NCI-H146 treated with DMSO at 0.1 percent for 48 hours (cell line): Measurements from ENCODE around the gene LPAR2.
"Not testable (repeated sequence)": the region's sequence is repeated elsewhere in the genome, so short reads cannot be mapped to it uniquely, and the experiment has no call there.

ENCODE experiments used
- DNase-seq: peaks from one replicate; lab custom pipeline; 2025; ENCODE audit not compliant: unreplicated experiment; lab: John Stamatoyannopoulos, UW

The LPAR2 gene

GRCh38 chr19:19627621-19628500, at the start of gene LPAR2:
Gene LPAR2 (minus strand): TSS chr19:19628220. CDS start chr19:19627275, 945 bp downstream.
- DNase-seq = peak; percentile 77

GRCh38 chr19:19677579-19677978, 49.6 kb upstream of the LPAR2 start:
- DNase-seq = no peak

GRCh38 chr19:19674315-19674714, 46.3 kb upstream of the LPAR2 start:
- DNase-seq = no peak

GRCh38 chr19:19672816-19673215, 44.8 kb upstream of the LPAR2 start:
- no peak for DNase-seq

- no peak for DNase-seq
Observed at GRCh38 chr19:19670070-19670551, 42.1 kb upstream of the LPAR2 start.

GRCh38 chr19:19668230-19669012, 40.4 kb upstream of the LPAR2 start, which contains the start of gene ZNF101:
Gene ZNF101 (plus strand): TSS chr19:19668839. CDS start chr19:19668964, 125 bp downstream.
- DNase-seq = peak; percentile 94

- not testable (repeated sequence) for DNase-seq
Observed at GRCh38 chr19:19665420-19665948, 37.5 kb upstream of the LPAR2 start.

GRCh38 chr19:19663256-19664120, 35.5 kb upstream of the LPAR2 start, which contains the start of gene ATP13A1:
Gene ATP13A1 (minus strand): TSS chr19:19663676. CDS start chr19:19663666, 10 bp downstream.
- peak; percentile 99 for DNase-seq

GRCh38 chr19:19662871-19663255, 34.8 kb upstream of the LPAR2 start:
- DNase-seq = no peak

GRCh38 chr19:19662344-19662743, 34.3 kb upstream of the LPAR2 start:
- DNase-seq = no peak

GRCh38 chr19:19661675-19662251, 33.7 kb upstream of the LPAR2 start:
- no peak for DNase-seq

GRCh38 chr19:19661141-19661674, 33.2 kb upstream of the LPAR2 start:
- DNase-seq = no peak

- no peak for DNase-seq
Observed at GRCh38 chr19:19659646-19660245, 31.7 kb upstream of the LPAR2 start.

- DNase-seq = no peak
Observed at GRCh38 chr19:19657397-19657783, 29.4 kb upstream of the LPAR2 start.

GRCh38 chr19:19656451-19657396, 28.7 kb upstream of the LPAR2 start:
- DNase-seq = no peak

- no peak for DNase-seq
Observed at GRCh38 chr19:19655641-19656343, 27.8 kb upstream of the LPAR2 start.

GRCh38 chr19:19655051-19655594, 27.1 kb upstream of the LPAR2 start:
- DNase-seq = no peak
